ENCODE data around the gene CA9.

Gene CA9

DNA sequence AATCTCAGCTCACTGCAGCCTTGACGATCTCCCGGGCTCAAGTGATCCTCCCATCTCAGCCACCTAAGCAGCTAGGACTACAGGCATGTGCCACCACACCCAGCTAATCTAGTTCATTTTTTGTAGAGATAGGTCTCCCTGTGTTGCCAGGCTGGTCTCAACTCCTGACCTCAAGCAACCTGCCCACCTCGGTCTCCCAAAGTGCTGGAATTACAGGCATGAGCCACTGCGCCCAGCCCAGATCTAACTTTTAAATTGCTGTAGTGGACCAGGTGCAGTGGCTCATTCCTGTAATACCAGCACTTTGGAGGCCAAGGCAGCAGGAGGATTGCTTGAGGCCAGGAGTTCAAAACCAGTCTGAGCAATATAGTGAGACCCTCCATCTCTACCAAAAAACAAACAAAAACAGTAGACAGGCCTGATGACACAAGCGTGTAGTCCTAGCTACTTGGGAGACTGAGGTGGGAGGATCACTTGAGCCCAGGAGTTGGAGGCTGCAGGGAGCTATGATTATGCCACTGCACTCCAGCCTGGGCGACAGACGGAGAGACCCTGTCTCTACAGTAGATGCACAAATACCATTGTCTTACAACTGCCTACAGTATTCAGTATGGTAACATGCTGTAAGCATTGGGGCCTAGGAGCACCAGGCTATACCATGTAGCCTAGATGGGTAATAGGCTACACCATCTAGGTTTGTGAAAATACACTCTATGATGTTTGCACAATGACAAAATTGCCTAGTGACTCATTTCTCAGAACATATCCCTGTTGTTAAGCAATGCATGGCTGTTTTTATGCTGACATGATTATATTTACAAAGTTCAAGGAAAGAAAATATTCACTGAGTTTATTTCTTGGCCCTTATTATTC lies 21.5 kb upstream of the CA9 start:
- no peak for DNase-seq

DNA sequence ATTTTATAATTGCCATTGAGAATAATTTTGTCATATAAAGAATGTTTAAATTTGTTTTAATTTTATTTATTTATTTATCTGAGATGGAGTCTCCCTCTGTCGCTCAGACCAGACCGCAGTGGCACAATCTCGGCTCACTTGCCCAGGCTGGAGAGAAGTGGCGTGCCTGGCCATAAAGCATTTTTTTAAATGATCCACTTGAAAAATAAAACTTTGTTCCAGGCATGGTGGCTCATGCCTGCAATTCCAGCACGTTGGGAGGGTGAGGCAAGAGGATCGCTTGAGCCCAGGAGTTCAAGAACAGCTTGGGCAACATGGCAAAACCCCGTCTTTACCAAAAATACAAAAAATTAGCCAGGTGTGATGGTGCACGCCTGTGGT lies 20.9 kb upstream of the CA9 start:
- DNase-seq = no peak

GRCh38 chr9:35653611-35654010 lies 20.1 kb upstream of the CA9 start:
- DNase-seq = no peak

GRCh38 chr9:35656348-35656747 lies 17.4 kb upstream of the CA9 start:
- no peak for DNase-seq

DNA sequence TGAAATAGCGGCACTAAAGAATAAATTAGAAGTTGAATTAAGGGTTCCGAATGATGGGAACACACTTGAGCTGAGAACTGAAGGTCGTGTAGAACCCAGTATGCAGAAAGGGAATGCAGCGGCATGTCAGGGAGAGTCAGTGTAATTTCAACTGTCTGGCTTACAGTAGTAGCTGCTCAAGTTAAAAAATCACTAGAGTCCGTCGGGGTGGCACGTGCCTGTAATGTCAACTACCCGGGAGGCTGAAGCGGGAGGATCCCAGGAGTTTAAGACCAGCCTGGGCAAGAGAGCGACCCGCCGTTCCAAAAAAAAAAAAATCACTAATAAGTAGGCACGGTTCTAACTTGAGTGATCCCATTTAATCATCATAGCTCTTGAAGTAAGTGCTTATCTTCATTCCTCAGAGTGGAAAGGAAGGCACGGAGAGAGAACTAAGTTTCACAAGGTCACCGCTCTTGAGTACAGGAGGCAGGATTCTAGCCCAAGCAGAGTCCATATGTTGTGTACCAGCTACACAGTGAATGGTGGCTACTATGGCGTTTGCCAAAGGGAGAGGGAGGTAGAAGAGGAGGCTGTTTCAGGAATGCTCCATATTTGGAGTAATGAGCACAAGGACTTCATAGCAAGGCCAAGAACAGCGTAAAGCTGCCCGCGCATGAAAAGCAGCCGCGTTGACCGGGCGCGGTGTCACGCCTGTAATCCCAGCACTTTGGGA lies 16.7 kb upstream of the CA9 start:
- peak; percentile 75 for DNase-seq

GRCh38 chr9:35657546-35658136 lies 16.1 kb upstream of the CA9 start, which contains the start of gene RMRP:
Gene RMRP (minus strand): TSS chr9:35658019.
- peak; percentile 99 for DNase-seq

GRCh38 chr9:35658137-35658967 lies 15.4 kb upstream of the CA9 start, which contains the start of gene CCDC107:
Gene CCDC107 (plus strand): TSS chr9:35658292. CDS start chr9:35658380, 88 bp downstream.
- DNase-seq = peak; percentile 81

- DNase-seq = peak; percentile 18
Measured at GRCh38 chr9:35658968-35659220, 14.8 kb upstream of the CA9 start.

DNA sequence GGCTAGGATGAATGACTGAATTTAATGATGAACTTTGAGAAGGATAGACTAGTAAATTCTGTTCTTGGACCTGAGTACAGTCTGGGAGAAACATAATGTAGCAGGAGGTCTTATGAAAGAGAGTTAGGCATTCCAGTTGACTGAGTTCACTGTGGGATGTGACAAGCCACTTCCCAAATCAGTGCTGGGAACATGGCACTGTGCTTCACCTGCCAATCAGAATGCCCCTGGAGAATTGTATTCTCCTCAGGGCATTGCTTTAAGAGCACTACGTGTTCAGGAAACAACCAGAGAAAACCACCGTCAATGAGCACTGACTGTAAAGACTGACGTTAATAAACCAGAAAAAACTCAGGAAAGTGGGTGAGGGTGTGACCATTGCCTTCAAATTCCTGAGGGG lies 14.4 kb upstream of the CA9 start:
- no peak for DNase-seq

- peak; percentile 9 for DNase-seq
Measured at GRCh38 chr9:35660966-35661415, 12.7 kb upstream of the CA9 start.

- no peak for DNase-seq
Measured at GRCh38 chr9:35661756-35662350, 11.9 kb upstream of the CA9 start.

DNA sequence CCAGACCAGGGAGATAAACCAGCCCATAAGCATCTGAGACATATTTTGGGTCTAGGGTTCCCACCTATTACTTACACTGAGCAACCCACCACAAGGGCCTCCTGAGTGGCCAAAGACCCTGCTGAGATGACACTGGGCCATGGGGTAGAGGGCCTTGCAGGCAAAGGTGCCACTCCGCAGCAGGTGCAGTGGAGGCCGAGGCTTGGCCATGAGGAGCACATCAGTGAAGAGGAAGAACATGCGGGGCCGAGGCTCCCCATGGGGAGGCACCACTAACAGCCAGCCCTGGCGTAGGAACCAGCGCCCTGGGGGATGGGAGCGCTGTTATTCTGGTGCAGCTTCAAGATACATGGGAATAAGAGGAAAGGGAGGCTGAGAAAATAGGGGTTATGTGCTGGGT lies 11.3 kb upstream of the CA9 start:
- no peak for DNase-seq

- peak; percentile 88 for DNase-seq
Measured at GRCh38 chr9:35664531-35665470, 8.9 kb upstream of the CA9 start, which contains the start of gene ARHGEF39. Gene ARHGEF39 (minus strand): TSS chr9:35665195. CDS start chr9:35665169, 26 bp downstream.

- DNase-seq = no peak
Measured at GRCh38 chr9:35665471-35665818, 8.3 kb upstream of the CA9 start.

DNA sequence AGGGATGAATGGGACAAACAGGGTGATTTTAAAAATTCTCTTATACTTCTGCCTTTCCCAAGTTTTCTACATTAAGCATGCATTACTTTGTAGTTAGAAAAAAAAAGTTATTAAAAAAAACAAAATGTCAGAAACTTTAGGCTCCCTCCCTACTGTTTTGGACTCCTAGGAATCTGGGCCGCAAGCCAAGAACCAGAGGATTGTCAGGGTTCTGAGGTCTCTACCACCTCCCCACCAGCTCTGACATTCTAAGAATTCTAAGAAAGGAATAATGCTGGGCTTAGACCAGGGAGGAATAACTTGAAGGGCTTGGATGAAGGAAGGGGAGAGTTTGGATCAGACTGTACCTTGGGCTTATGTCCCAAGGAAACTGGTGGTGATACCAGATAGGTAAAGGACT lies 7.7 kb upstream of the CA9 start:
- DNase-seq = no peak

DNA sequence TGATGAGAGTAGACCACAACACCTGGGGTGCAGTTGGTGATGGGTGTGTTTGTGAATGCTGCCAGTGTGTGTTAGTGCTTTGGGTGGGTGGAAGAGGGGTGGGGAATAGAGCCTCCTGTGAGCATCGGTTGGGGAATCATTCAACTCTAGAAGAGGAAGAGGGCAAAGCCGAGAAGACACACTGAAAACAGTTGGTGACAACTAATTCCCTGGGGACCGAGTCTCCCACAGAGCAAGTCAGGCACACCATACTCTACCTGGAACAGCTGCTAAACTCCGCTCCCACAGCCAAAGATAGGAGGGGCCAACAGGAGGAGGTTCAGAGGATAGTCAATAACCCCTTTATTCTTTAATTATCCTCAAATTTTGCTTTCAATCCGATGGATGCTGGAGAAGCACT lies 7.2 kb upstream of the CA9 start:
- no peak for DNase-seq

DNA sequence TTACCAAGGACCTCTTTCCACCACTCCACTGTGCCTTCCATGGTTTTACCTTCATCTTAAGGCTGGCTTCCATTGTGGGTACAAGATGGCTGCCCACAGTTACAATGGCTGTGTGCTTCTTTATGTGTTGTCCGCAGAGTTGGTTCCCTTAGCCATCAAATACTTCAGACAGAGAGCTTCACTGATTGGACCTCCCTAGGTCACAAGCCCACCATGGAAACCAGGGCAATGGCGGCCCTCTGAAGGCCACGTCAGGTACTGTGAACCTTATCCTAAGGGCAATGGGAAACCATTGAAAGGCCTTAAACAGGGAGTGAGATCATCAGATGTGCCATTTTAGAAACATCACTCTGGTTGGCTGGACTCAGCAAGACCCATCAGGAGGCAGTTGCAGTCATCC lies 5.8 kb upstream of the CA9 start:
- DNase-seq = no peak

DNA sequence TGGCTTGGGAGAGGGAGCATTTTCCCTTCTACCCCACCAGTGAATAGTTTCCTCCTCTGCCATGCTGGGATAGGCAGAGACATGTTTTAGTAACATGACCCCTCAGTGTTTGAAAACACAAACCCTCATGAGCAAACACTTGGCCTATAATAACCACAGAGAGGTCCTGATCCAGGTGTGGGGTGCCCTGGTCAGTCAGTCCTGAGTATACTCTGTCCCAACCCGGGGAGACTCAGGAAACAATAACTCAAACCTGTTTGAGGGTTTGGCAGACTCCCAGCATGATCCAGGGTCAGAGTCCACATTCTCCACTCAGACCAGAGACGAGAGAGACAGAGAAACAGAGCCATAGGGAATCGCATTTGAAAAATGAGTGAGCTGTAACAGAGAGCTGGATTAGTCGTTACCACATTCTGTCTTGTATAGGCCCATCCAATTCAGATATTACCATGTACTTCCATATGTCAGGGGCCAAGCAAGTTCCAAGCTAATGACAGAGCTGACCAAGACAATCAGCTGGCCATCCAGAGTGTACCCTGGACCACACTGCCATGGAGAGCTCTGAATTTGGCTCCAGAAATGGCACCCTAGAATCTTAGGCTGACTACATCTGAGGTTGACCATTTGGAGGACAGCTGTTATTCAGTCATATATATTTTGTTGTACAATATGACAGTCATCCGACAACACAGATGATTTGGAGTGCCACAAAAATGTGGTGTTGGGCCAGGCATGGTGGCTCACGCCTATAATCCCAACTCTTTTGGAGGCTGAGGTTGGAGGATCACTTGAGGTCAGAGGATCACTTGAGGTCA lies 4.2 kb upstream of the CA9 start:
- DNase-seq = no peak

DNA sequence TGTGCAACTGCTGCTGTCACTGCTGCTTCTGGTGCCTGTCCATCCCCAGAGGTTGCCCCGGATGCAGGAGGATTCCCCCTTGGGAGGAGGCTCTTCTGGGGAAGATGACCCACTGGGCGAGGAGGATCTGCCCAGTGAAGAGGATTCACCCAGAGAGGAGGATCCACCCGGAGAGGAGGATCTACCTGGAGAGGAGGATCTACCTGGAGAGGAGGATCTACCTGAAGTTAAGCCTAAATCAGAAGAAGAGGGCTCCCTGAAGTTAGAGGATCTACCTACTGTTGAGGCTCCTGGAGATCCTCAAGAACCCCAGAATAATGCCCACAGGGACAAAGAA lies 265 bp downstream of the CA9 start:
- DNase-seq = no peak

- no peak for DNase-seq
Measured at GRCh38 chr9:35675204-35675603, 1.5 kb downstream of the CA9 start.

Measured in COR-L47 (cell line).